Spleen (tissue), 7 donors: Measurements from ENCODE around the gene ANKZF1.

Experiments used
- POLR2A ChIP-seq, 3 donors: fragments of 450-650 bp; IDR thresholded peaks; one replicate each; pipeline ENCODE4 v1.5.1; 2017; ENCODE audit warnings: antibody characterized with exemption in 3 of 3, mild to moderate bottlenecking in 1 of 3
- POLR2AphosphoS5 ChIP-seq, 3 donors: sonication (generic); formaldehyde crosslinking; IDR thresholded peaks; one replicate each; pipeline ENCODE4 v1.5.1; 2017; ENCODE audit warnings: antibody characterized with exemption in 3 of 3
- TF ChIP-seq, protein P1 (sequence below), 11 experiments: fragments of 200-600 bp in 7 of 11; fragments of 450-650 bp in 4 of 11; sonication (generic) in 4 of 11; IDR thresholded peaks in 8 of 11; conservative IDR thresholded peaks in 3 of 11; 1 replicate in 7 of 11; 2 replicates in 4 of 11; pipeline versions ENCODE4 v1.4.0 to v1.8.0; 2016 to 2021; ENCODE audit warnings: antibody characterized with exemption in 11 of 11, inconsistent platforms in 4 of 11, mild to moderate bottlenecking in 1 of 11
- donor health status: DM: no; HTN: no; CAD: no; lungs with moderate emphysema.
- donor health status: DM: no; HTN: no; CAD: no.
- donor health status: DM: no; HTN: no; CAD: no.

DNA sequence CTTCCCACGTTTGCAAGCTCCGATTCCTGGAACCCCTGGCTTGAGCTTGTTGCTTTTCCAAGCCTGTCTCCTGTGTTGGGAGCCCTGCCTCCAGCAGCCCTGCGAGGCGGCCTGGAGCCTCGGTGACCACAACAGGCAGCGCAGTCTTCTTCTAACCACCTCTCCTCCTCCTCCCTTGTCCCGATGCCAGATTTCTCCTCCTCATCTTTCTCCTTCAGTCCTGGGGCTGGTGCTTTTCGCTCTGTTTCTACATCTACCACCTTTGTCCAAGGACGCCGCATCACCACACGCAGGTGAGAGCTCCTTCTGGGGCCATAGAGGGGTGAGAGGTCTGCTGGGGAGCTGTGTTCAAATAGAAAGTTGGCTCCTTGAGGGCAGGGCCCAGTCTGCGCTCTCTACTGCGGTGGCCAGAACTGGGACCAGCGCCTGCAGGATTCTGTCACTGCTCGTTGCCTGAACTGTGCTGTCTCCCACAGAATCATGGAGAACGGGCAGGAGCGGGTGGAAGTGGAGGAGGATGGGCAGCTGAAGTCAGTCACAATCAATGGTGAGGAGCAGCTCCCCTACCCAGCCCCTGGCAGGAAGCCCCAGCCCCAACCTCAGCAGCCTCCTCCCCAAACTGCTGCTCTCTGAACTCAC, 53.5 kb downstream of the ANKZF1 start:
- TF ChIP-seq, protein P1, sequence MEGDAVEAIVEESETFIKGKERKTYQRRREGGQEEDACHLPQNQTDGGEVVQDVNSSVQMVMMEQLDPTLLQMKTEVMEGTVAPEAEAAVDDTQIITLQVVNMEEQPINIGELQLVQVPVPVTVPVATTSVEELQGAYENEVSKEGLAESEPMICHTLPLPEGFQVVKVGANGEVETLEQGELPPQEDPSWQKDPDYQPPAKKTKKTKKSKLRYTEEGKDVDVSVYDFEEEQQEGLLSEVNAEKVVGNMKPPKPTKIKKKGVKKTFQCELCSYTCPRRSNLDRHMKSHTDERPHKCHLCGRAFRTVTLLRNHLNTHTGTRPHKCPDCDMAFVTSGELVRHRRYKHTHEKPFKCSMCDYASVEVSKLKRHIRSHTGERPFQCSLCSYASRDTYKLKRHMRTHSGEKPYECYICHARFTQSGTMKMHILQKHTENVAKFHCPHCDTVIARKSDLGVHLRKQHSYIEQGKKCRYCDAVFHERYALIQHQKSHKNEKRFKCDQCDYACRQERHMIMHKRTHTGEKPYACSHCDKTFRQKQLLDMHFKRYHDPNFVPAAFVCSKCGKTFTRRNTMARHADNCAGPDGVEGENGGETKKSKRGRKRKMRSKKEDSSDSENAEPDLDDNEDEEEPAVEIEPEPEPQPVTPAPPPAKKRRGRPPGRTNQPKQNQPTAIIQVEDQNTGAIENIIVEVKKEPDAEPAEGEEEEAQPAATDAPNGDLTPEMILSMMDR (IDR thresholded peaks at IDR 0.05 in 8 of 11, conservative IDR thresholded peaks at IDR 0.05 in 3 of 11), result no peak
- TF ChIP-seq POLR2A (IDR thresholded peaks at IDR 0.05) (no peak), POLR2AphosphoS5 (IDR thresholded peaks at IDR 0.05) (peak in 1 of 3 donors; percentile 40)
